Dendritic cell treated with granulocyte-macrophage colony-stimulating factor and Interleukin-4, amounts not matched to agents 40 ng/mL and 50 ng/mL, for 4 days (primary cell): ENCODE results near the gene KIAA0319L.

Experiments used
- H3K27ac Mint-ChIP-seq: one replicate; pipeline ENCODE4 v1.8.0; 2022; ENCODE audit warnings: mild to moderate bottlenecking, mixed read lengths
- H3K27me3 Mint-ChIP-seq: one replicate; pipeline ENCODE4 v1.8.0; 2022; ENCODE audit warnings: mild to moderate bottlenecking, mixed read lengths
- H3K36me3 Mint-ChIP-seq: one replicate; pipeline ENCODE4 v1.8.0; 2022; ENCODE audit warnings: low read depth, mixed read lengths
- H3K4me1 Mint-ChIP-seq: one replicate; pipeline ENCODE4 v1.8.0; 2022; ENCODE audit warnings: low read depth, mixed read lengths
- H3K4me3 Mint-ChIP-seq: one replicate; pipeline ENCODE4 v1.8.0; 2022; ENCODE audit warnings: mild to moderate bottlenecking, moderate library complexity, mixed read lengths
- H3K9me3 Mint-ChIP-seq: one replicate; pipeline ENCODE4 v1.8.0; 2022; ENCODE audit warnings: mixed read lengths
- intact Hi-C: fragments of 100-400 bp; cut with micrococcal nuclease; formaldehyde crosslinking; loops from one replicate; pipeline ENCODE4 v1.15.0; 2022

Gene KIAA0319L

DNA sequence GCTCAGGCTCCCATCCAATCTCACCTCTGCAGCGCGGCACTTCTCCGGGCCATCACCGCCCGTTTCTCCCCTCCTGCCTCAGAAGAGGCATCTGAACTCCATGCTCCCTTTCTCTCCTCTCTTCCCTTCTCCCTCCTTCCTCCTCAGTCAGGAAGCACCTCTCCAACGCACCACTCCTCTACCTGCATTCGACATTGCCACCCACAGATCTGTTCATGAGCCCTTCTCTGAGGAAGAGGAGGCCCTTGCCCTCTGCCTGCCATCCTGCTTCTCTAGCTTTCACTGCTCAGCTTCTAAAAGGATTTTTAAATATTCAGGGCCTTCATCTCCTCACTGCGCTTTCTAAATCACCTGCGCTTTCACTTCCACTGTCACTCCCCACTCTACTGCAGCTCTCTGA lies 120.0 kb downstream of the KIAA0319L start:
- H3K4me3 Mint-ChIP-seq, result no peak overlapping the region
- no peaks in the 10 kb centered on the region for H3K27me3 Mint-ChIP-seq
- peaks cover 4% of the 10 kb centered on the region for H3K4me1 Mint-ChIP-seq
- H3K27ac Mint-ChIP-seq, result no peak overlapping the region
- intact Hi-C loops, result no loop called here
- no peaks in the 10 kb centered on the region for H3K9me3 Mint-ChIP-seq
- H3K36me3 Mint-ChIP-seq, result peaks cover 96% of the 10 kb centered on the region

DNA sequence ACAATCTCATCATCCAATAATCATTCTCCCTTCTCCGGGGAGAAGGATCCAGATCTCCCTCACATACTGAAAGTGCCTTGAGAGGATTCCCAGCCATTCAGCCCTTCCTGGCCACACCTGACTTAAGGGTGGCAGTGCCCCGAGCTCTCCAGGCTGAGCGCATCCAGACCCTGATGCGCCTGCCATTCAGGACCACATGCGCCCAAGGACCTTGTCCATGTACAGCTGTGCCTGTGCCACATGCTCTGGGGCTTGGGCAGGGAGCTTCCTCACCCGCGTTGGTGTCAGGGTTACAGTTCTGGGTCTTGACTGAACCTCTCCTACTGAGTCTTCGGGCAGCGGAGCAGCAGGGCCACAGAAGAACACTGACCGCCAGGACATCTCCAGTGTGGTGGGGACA lies 121.1 kb downstream of the KIAA0319L start:
- H3K9me3 Mint-ChIP-seq, result no peaks in the 10 kb centered on the region
- intact Hi-C loops, result no loop called here
- peaks cover 96% of the 10 kb centered on the region for H3K36me3 Mint-ChIP-seq
- no peak overlapping the region for H3K27ac Mint-ChIP-seq
- no peaks in the 10 kb centered on the region for H3K4me1 Mint-ChIP-seq
- no peak overlapping the region for H3K4me3 Mint-ChIP-seq
- H3K27me3 Mint-ChIP-seq, result no peaks in the 10 kb centered on the region

DNA sequence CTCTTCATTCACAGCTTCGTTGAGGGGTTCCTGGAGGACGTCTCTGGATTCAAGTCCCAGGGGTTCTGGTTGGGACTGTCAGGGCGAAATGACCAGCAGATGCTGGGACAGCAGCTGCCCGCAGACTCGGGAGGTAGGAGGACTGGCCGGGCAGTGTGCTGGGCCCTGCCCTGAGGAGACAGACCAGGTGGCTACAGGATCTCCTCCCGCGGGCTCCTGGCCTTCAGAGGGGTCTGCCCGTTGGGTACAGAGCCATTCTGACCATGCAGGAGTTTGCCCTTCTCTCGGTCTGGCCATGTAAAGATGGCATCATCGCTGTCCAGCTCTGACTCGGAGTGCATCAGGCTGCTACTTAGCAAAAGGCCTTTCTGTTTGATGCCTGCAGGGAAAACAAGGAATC lies 122.5 kb downstream of the KIAA0319L start:
- Mint-ChIP-seq H3K27me3 (no peaks in the 10 kb centered on the region), H3K4me3 (no peak overlapping the region), H3K4me1 (peaks cover under 1% of the 10 kb centered on the region), H3K27ac (no peak overlapping the region), H3K36me3 (peaks cover 95% of the 10 kb centered on the region), H3K9me3 (no peaks in the 10 kb centered on the region)
- intact Hi-C loops, result no loop called here

DNA sequence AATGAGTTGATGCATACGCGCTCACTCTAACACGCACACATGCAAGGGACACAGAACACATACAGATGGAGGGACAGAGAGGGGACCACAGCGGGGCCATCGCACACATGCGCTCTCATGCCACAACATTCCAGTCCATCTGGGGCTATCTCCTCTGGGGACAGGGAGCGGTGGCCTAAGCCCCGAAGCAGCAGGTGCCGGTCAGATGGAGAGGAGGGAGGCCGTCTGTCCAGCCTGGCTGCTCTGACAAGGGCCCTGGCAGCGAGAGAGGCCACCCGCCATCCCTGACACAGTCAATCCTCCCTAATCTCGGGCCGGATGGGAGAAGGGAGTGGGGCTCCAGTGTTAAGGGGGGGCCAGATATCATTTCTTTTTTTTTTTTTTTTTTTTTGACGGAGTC lies 123.5 kb downstream of the KIAA0319L start:
- Mint-ChIP-seq H3K27me3 (no peaks in the 10 kb centered on the region), H3K4me3 (no peak overlapping the region), H3K4me1 (peaks cover 10% of the 10 kb centered on the region), H3K27ac (no peak overlapping the region), H3K36me3 (peaks cover 89% of the 10 kb centered on the region), H3K9me3 (no peaks in the 10 kb centered on the region)
- intact Hi-C loops, result no loop called here

DNA sequence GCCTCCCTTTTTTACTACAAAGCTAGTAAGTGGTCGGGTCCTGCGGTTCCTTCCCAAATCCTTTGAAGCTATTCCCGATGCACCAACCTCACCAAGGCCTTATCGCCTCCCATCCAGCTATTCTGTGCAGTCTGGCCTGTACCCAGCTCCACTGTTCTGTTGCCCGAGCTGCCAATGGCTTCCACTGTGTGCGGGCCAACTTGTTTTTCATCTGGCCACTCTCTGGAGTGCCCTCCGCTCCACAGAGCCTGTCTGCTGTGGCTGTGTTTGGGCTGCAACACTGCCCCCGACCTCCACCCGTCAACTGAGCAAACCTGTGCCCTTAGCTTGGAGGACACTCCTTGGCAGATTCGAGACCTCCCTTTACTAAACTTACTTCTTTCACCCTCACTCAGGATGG lies 125.0 kb downstream of the KIAA0319L start:
- Mint-ChIP-seq H3K4me1 (peaks cover 13% of the 10 kb centered on the region), H3K9me3 (no peaks in the 10 kb centered on the region)

DNA sequence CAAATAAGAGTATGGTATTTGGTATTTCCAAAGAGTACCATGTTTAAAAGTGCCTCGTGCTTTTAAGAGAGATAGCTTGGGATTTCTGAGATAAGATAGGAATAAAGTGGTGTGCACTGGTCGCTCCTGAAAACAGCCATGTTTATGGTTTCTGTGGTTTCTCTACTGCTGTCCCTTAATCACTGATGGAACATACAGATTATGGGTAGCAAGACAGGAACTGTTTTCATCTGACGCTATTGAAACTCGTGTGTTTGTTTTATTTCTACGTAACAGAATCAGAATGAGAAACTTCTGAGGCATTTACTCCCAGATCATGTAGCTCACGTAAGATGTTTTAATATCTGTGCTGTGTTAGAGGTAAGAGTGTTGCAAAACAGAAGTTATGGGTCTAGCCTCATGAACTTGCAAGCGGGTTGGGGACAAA lies 126.0 kb downstream of the KIAA0319L start:
- H3K27me3 Mint-ChIP-seq, result no peaks in the 10 kb centered on the region
- H3K4me3 Mint-ChIP-seq, result no peak overlapping the region
- H3K36me3 Mint-ChIP-seq, result peaks cover 77% of the 10 kb centered on the region
- no peaks in the 10 kb centered on the region for H3K9me3 Mint-ChIP-seq
- H3K27ac Mint-ChIP-seq, result no peak overlapping the region
- H3K4me1 Mint-ChIP-seq, result peaks cover 16% of the 10 kb centered on the region
- intact Hi-C loops, result no loop called here

More for the DNA sequence above, 125.0 kb downstream of the KIAA0319L start:
- Mint-ChIP-seq H3K27me3 (no peaks in the 10 kb centered on the region), H3K4me3 (no peak overlapping the region), H3K27ac (no peak overlapping the region), H3K36me3 (peaks cover 81% of the 10 kb centered on the region)
- intact Hi-C loops, result no loop called here

DNA sequence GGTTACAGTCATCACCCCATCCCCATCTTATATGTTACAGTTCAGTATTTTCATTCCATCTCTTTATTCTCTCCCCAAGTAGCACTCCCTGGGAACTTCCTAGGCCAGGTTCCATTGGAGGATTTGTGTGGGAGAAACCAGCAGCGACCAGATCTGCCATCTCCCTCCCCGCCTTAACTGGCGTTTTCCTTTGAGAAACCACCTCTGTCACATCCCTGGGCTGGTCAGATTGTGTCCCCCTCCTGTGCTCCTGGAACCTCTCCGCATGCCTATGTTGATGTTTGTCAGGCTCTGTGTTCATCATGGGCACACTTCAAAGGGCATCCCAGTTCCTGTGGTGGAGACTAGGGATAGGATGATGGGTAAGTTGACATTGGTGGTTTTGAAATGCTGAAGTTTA lies 126.4 kb downstream of the KIAA0319L start:
- no peaks in the 10 kb centered on the region for H3K27me3 Mint-ChIP-seq
- peaks cover 73% of the 10 kb centered on the region for H3K36me3 Mint-ChIP-seq
- no peak overlapping the region for H3K27ac Mint-ChIP-seq
- intact Hi-C loops, result no loop called here
- H3K4me3 Mint-ChIP-seq, result no peak overlapping the region
- peaks cover 20% of the 10 kb centered on the region for H3K4me1 Mint-ChIP-seq
- no peaks in the 10 kb centered on the region for H3K9me3 Mint-ChIP-seq

DNA sequence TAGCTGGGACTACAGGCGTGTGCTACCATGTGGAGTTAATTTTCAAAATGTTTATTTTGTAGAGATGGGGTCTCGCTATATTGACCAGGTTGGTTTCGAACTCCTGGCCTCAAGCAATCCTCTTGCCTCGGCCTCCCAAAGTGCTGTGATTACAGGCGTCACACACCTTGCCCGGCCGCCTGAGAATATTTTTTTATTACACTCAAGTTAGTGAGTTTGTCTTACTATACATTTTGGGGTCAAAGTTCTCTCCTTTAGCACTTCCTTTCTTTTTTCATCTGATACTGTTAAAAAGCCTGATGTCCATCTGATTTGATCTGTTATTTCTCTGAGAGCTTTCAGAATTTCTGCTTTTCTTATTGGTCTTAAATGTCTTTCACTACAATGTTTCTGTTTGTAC lies 128.8 kb downstream of the KIAA0319L start:
- H3K4me3 Mint-ChIP-seq, result no peak overlapping the region
- H3K27ac Mint-ChIP-seq, result peak overlapping the region; percentile 31
- H3K36me3 Mint-ChIP-seq, result peaks cover 50% of the 10 kb centered on the region
- H3K9me3 Mint-ChIP-seq, result no peaks in the 10 kb centered on the region
- intact Hi-C loops, result no loop called here
- peaks cover 24% of the 10 kb centered on the region for H3K4me1 Mint-ChIP-seq
- H3K27me3 Mint-ChIP-seq, result no peaks in the 10 kb centered on the region

DNA sequence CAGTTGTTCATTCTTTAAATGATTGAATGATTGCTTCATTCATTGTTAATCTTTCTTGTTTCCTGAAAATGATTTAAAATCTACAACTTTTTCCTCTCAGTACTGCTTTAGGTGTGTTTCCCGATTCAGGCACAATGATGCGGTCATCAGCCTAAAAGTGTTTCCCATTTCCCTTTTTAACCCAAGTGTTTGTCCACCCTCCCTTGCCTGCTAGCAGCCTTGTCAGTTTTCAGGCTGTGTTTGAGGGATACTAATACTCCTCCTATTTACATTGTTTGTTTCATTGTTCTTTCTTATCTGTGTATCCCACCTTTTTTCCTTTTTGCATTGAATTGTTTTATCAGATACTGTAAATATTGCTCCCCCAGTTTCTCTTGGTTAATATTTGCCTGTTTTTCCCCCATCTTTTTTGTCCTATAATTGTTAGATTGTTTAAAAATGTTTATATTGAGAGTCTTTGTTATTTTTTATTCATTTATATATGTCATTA lies 131.1 kb downstream of the KIAA0319L start:
- no peak overlapping the region for H3K4me3 Mint-ChIP-seq
- peaks cover 31% of the 10 kb centered on the region for H3K36me3 Mint-ChIP-seq
- peaks cover 24% of the 10 kb centered on the region for H3K4me1 Mint-ChIP-seq
- intact Hi-C loops, result no loop called here
- no peaks in the 10 kb centered on the region for H3K9me3 Mint-ChIP-seq
- no peak overlapping the region for H3K27ac Mint-ChIP-seq
- H3K27me3 Mint-ChIP-seq, result no peaks in the 10 kb centered on the region

DNA sequence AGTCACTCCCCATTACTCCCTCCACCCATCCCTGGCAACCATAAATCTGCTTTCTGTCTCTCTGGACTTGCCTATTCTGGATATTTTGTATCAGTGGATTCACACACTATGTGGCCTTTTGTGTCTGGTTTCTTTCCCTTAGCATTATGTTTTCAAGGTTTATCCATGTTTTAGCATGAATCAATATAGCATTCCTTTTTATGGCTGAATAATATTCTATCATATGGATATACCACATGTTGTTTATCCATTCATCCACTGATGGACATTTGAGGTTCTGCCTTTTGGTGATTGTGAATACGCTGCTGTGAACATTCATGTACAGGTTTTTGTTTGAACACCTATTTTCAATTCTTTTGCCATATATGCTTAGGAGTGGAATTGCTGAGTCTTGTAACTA lies 148.3 kb downstream of the KIAA0319L start:
- Mint-ChIP-seq H3K4me3 (no peak overlapping the region), H3K27ac (no peak overlapping the region), H3K9me3 (no peaks in the 10 kb centered on the region), H3K4me1 (peaks cover 19% of the 10 kb centered on the region), H3K27me3 (no peaks in the 10 kb centered on the region), H3K36me3 (peaks cover 74% of the 10 kb centered on the region)
- intact Hi-C loops, result no loop called here

DNA sequence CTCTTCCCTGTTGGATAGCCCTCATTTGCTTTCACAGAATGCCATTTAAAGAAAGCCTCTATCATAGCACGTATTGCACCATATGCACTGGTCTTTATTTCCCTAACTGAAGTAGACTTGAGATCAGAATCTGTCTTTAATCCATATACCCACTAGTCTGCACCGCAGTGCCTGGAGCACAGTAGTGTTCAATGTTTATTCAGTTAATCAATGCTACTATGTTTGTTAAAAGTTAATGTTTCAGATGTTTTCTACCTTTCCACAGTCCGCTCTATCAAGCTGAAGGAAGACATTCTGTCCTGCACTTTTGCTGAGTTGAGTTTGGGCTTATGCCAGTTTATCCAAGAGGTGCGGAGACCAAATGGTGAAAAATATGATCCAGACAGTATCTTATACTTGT lies 149.5 kb downstream of the KIAA0319L start:
- H3K4me1 Mint-ChIP-seq, result peaks cover 11% of the 10 kb centered on the region
- no peak overlapping the region for H3K27ac Mint-ChIP-seq
- no peaks in the 10 kb centered on the region for H3K27me3 Mint-ChIP-seq
- no peak overlapping the region for H3K4me3 Mint-ChIP-seq
- intact Hi-C loops, result no loop called here
- H3K9me3 Mint-ChIP-seq, result no peaks in the 10 kb centered on the region
- H3K36me3 Mint-ChIP-seq, result peaks cover 79% of the 10 kb centered on the region

DNA sequence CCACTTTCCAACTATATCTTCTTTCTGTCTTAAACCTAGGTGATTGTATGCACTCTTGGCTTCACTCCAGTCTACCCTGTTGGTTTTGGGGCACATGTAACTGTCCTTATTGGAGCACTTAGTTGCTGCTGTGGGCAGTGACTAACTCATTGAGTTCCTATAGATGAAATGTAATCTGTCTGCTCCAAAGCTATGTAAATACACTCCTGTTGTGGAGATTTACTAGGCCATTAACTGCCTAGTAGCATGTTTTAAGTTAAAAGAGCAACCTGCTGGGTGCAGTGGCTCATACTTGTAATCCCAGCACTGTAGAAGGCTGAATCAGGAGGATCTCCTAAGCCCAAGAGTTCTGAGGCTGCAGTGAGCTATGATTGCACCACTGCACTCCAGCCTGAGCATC lies 151.1 kb downstream of the KIAA0319L start:
- Mint-ChIP-seq H3K27me3 (no peaks in the 10 kb centered on the region), H3K4me3 (no peak overlapping the region), H3K36me3 (peaks cover 85% of the 10 kb centered on the region), H3K4me1 (peaks cover 5% of the 10 kb centered on the region), H3K27ac (no peak overlapping the region), H3K9me3 (no peaks in the 10 kb centered on the region)
- intact Hi-C loops, result no loop called here

DNA sequence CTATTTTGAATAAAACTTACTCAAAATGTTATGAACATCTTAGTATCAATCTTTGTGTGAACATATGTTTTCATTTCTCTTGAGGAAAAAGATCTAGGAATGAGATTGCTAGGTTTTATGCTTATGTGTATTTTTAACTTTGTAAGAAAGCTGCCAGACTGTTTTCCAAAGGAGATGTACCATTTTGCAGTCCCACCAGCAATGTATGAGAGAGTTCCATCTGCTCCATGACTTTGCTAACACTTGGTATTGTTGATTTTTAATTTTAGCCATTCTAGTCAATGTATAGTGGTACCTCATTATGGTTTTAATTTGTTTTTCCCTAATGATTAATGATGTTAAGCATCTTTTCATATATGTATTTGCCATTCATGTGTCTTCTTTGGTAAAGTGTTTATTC lies 156.2 kb downstream of the KIAA0319L start:
- no peaks in the 10 kb centered on the region for H3K9me3 Mint-ChIP-seq
- H3K27ac Mint-ChIP-seq, result no peak overlapping the region
- no peaks in the 10 kb centered on the region for H3K4me1 Mint-ChIP-seq
- H3K4me3 Mint-ChIP-seq, result no peak overlapping the region
- H3K27me3 Mint-ChIP-seq, result no peaks in the 10 kb centered on the region
- intact Hi-C loops, result no loop called here
- peaks cover 86% of the 10 kb centered on the region for H3K36me3 Mint-ChIP-seq

DNA sequence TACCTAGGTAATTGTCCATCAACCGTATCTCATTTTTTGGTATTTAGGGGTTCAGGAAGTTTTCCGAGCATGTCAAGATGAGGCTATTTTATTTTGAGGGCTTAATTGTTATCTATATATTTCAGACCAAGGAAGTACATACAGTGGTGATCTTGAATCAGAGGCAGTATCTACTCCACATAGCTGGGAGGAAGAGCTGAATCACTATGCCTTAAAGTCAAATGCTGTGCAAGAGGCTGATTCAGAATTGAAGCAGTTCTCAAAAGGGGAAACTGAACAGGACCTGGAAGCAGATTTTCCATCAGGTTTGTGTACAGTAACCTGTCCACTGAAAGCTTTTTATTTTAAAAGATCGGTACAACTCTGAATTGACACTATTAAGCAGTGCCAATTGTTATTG lies 158.5 kb downstream of the KIAA0319L start:
- Mint-ChIP-seq H3K27me3 (no peaks in the 10 kb centered on the region), H3K4me3 (no peak overlapping the region), H3K9me3 (no peaks in the 10 kb centered on the region), H3K36me3 (peaks cover 88% of the 10 kb centered on the region), H3K27ac (no peak overlapping the region), H3K4me1 (no peaks in the 10 kb centered on the region)
- intact Hi-C loops, result no loop called here

DNA sequence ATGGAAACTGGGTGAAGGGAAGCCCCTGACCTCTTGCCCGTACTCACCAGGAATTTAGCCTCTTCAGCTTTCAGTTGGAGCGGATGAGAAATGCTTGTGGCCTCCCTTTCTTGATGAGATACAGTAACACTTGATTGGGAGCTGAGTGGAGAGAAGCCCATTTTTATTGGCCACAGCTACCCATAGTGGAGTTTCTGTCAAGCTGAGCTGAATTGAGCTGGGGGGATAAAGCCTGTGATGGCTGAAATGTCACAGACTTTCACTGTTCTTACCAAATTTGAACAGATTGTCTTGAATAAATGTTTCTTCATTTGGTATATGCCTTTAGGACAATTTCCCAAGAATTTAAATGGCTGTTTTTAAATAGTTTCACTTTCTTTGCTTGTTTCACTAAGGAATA lies 162.8 kb downstream of the KIAA0319L start:
- H3K9me3 Mint-ChIP-seq, result peaks cover 8% of the 10 kb centered on the region
- H3K27me3 Mint-ChIP-seq, result no peaks in the 10 kb centered on the region
- no peak overlapping the region for H3K27ac Mint-ChIP-seq
- intact Hi-C loops, result no loop called here
- H3K4me1 Mint-ChIP-seq, result peaks cover 5% of the 10 kb centered on the region
- no peak overlapping the region for H3K4me3 Mint-ChIP-seq
- peaks cover 80% of the 10 kb centered on the region for H3K36me3 Mint-ChIP-seq
